Cerebellar cortex (tissue), 1 donor: ENCODE results near the gene PNP.
"Not testable (repeated sequence)": the region's sequence is repeated elsewhere in the genome, so short reads cannot be mapped to it uniquely, and the experiment has no call there.

Experiments used
- DNase-seq: peaks from one replicate; pipeline ENCODE4 v3.0.0-alpha.2; 2015; ENCODE audit warnings: low spot score

The PNP gene

DNA sequence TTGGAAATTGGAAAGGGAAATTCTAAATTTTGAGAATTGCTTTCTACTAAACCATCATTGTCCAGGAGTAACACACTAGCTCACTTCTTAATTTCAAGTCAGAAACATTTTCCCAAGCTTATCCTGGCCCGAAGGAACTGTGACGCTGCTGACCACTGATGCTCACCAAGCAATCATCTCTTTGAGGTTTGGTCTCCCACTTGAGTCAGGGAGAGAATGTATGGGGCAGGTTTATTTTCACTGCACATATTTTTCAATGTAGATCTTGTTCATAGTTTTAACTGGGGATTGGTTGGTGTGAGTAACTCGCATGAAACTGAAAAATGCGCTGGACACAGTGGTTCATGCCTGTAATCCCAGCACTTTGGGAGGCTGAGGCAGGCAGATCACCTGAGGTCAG is 23.3 kb downstream of the PNP start:
- DNase-seq, result no peak

DNA sequence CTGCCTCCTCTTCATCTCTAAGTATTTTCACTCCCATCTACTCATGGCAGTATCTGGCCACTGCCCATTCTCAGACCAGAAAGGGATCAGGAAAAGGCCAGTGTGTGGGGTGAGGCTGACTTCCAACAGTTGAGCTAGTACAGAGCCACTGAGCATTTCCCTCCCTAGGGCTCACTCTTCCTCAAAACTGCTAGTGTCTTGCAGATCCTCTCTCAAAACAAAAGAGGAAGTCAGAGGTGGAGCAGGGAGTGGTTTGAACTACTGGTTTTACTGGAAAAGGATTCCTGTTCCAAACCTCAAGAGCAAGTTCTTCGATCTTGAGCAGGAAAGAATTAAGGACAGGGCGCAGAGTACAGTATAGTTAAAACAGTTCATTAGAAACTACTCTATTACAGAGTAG is 24.4 kb downstream of the PNP start:
- DNase-seq, result no peak

GRCh38 chr14:20494935-20495766 is 25.9 kb downstream of the PNP start:
- DNase-seq, result no peak

DNA sequence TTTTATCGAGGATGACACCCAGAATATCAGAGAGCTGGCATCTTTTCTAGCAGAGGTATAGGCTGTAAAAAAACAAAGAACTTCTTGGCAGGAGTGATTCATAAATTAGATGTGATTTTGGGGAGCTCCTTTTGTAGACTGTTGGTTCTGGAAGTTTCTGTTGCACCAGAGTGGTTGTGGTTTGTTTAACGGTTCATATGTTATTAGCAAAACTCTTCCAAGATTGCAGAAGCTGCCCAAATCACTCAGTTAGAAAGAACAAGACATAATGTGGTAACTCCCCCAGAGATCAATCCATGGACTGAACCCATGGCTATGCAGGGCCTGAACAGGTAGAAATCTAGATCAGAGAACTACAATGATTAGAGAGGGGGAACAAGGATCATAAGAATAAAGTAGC is 29.4 kb downstream of the PNP start:
- DNase-seq, result no peak

- no peak for DNase-seq
Measured at GRCh38 chr14:20499108-20499507, 29.9 kb downstream of the PNP start.

DNA sequence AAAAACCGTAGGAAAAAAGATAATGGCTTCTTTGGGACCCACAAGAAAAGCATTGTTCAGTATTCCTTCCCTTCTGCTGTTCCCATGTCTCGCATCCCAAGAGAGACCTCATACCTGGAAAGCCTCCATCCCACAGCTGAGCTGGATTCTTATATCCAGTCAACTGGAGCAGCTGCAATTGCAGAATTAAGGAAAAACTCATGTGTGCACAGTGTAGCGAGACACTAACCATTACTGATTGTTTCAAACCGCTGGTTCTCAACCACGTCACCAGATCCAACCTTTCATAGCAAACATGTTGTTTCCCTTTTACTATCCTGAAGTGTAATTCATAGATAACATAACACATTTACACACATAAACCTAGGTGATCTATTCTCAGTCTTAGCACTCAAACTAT is 30.7 kb downstream of the PNP start:
- DNase-seq, result no peak

DNA sequence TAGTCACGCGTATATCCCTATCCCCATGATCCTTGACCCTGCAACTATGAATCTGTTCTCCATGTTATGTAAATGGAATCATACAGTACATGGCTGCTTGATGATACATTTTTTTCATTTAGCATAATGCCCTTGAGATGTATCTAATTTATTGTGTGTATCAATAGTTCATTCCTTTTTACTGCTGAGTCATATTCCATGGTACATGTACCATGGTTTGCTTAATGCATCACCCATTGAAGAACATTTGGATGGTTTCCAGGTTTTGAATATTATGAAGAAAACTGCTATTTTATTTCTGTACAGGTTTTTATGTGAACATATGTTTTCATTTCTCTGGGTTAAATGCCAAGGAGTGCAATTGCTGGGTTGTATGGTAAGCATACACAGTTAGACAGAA is 32.1 kb downstream of the PNP start:
- DNase-seq, result no peak

DNA sequence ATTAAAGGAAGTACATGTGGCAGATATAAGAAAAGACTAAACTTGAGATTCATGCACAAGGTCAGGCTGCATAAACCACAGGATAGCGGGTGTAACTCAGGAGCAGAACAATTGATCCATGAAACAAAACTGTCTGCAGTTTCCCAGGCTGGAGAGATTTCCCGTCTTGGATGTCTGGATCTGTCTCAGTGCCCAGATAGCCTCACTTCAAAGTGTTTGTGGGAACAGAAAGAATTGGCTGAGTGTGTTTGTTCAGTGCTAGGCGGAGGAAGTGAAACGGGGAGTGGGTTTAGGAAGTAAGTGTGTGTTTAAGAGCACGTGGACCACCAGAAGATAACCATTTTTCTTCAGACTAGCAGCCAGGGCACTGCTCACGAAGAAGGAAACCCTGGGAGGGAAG is 34.7 kb downstream of the PNP start:
- DNase-seq, result no peak

- not testable (repeated sequence) for DNase-seq
Measured at GRCh38 chr14:20506276-20506675, 37.1 kb downstream of the PNP start.

DNA sequence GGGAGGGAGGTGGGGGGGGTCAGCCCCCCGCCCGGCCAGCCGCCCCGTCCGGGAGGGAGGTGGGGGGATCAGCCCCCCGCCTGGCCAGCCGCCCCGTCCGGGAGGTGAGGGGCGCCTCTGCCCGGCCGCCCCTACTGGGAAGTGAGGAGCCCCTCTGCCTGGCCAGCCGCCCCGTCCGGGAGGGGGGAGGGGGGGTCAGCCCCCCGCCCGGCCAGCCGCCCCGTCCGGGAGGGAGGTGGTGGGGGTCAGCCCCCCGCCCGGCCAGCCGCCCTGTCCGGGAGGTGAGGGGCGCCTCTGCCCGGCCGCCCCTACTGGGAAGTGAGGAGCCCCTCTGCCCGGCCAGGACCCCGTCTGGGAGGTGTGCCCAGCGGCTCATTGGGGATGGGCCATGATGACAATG is 37.5 kb downstream of the PNP start:
- DNase-seq, result not testable (repeated sequence)

DNA sequence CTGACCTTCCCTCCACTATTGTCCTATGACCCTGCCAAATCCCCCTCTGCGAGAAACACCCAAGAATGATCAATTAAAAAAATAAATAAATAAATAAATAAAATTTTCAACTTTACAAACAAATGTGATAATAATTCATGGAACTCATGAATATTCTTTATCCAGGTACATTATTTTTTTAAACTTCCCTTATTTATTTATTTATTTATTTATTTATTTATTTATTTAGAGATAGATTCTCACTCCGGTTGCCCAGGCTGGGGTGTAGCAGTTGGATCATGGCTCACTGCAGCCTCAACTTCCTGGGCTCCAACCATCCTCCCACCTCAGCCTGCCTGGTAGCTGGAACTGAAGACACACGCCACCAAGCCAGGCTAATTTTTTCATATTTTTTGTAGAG is 38.3 kb downstream of the PNP start:
- not testable (repeated sequence) for DNase-seq

- no peak for DNase-seq
Measured at GRCh38 chr14:20508367-20508766, 39.2 kb downstream of the PNP start.

- no peak for DNase-seq
Measured at GRCh38 chr14:20512177-20512905, 43.1 kb downstream of the PNP start.

DNA sequence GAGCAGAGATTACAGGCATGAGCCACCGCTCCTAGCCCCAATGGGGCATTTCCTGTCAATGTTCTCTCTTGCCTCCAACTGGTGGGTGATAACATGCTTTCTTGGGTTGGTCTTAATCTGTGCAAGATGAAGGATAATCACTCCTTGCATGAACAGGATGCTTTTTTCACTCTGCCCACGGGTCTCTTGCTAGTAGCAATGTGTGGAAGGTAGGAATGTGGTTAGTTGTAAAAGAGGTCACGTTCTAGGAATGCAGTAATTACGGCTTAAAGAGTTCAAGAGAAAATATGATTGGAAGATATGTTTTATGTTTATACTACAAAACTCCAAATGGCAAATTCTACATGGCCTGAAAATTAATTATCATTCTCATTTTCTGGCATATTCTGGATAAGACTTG is 46.6 kb downstream of the PNP start:
- no peak for DNase-seq

DNA sequence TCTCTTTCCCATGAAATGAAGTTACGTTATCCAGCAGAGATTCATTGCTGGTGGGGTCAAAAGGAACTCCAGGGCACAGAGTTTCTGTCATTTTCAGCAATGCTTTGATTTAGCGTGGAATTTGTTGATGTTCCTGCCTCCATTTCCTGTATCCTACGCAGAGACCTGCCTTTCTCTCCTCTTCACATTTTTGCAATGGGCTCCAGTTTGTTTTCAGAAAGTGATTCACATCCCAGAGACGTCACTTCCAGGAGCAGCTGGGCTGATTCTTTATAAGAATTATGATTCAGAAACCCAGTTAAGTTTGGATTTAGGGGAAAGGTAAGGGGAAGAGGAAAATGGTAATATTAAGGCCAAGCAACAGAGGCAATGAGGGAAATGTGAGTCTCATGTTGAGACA is 47.7 kb downstream of the PNP start:
- DNase-seq, result no peak

- DNase-seq, result no peak
Measured at GRCh38 chr14:20522332-20522731, 53.1 kb downstream of the PNP start.

DNA sequence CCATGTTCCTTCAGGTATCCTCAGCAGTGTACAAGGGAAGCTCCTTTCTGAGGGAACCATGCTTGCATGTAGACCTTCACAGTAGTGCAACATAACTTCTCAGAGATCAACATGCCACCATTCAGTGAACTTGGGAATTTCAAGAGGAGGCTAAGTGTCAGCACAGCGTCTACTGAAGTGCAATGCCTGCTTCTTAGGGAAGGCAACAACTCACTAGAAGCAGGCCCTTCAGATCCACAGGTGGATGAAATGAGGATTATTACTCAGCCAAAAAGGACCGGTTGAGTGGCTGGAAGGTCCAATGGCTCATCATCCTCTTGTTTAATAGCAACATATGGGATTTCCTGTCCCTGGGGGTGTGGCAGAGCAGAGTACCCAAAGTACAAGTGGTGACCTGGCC is 54.8 kb downstream of the PNP start:
- DNase-seq, result no peak
